WTC11 (cell line): ENCODE data around the gene OR2F1. TPM values are rescaled to one million over a fixed set of nuclear protein-coding genes. Genes with fewer than 3 reads are reported as not detected.

Experiments
- ATAC-seq: fragments of 200-7000 bp; cut with Tn5 transposase; 2 replicates; pipeline ENCODE4 v1.10.0; 2021; ENCODE audit warnings: mild to moderate bottlenecking, moderate library complexity
- CTCF ChIA-PET: fragments of 300-600 bp; sonication (Branson Sonifier 250); formaldehyde crosslinking; loops from one replicate; lab custom pipeline; 2021; ENCODE audit warnings: antibody characterized with exemption; lab: Charles Lee
- POLR2A ChIA-PET: fragments of 350-600 bp; sonication (Branson Sonifier 250); formaldehyde crosslinking; loops from one replicate; lab custom pipeline; 2021; ENCODE audit warnings: antibody characterized with exemption; lab: Charles Lee
- DNase-seq: peaks from one replicate; pipeline ENCODE4 v3.0.0; 2021; ENCODE audit warnings: low spot score
- H3K27ac Mint-ChIP-seq: 2 replicates; pipeline ENCODE4 v1.8.0; 2021; ENCODE audit warnings: mixed read lengths
- H3K27me3 Mint-ChIP-seq: 2 replicates; pipeline ENCODE4 v1.8.0; 2021; ENCODE audit warnings: low read depth, mild to moderate bottlenecking, moderate library complexity, mixed read lengths
- H3K36me3 Mint-ChIP-seq: 2 replicates; pipeline ENCODE4 v1.8.0; 2021; ENCODE audit warnings: mixed read lengths
- H3K4me1 Mint-ChIP-seq: 2 replicates; pipeline ENCODE4 v1.8.0; 2022; ENCODE audit warnings: mixed read lengths
- H3K4me3 Mint-ChIP-seq: 2 replicates; pipeline ENCODE4 v1.8.0; 2021; ENCODE audit warnings: mild to moderate bottlenecking, moderate library complexity, mixed read lengths
- H3K9me3 Mint-ChIP-seq: 2 replicates; pipeline ENCODE4 v1.8.0; 2021; ENCODE audit warnings: mixed read lengths
- AFF4 ChIP-seq: sonication (generic); formaldehyde crosslinking; IDR thresholded peaks from 2 replicates; pipeline ENCODE4 v1.8.1; 2023; ENCODE audit warnings: mild to moderate bottlenecking, missing genetic modification reagents, borderline replicate concordance
- ARID4B ChIP-seq: sonication (generic); formaldehyde crosslinking; IDR thresholded peaks from 2 replicates; pipeline ENCODE4 v1.8.0; 2023; ENCODE audit warnings: missing genetic modification reagents, mild to moderate bottlenecking, borderline replicate concordance
- CREM ChIP-seq: sonication (generic); formaldehyde crosslinking; IDR thresholded peaks from 2 replicates; pipeline ENCODE4 v1.8.1; 2022; ENCODE audit warnings: mild to moderate bottlenecking, missing genetic modification reagents, moderate library complexity
- CTCF ChIP-seq: fragments of 200-600 bp; IDR thresholded peaks from 2 replicates; pipeline ENCODE4 v1.8.0; 2022; ENCODE audit warnings: antibody characterized with exemption
- E2F1 ChIP-seq: sonication (generic); formaldehyde crosslinking; IDR thresholded peaks from 2 replicates; pipeline ENCODE4 v1.8.0; 2022; ENCODE audit warnings: mild to moderate bottlenecking, missing genetic modification reagents
- ESRRA ChIP-seq: sonication (generic); formaldehyde crosslinking; IDR thresholded peaks from 2 replicates; pipeline ENCODE4 v1.8.1; 2022; ENCODE audit warnings: mild to moderate bottlenecking, missing genetic modification reagents, borderline replicate concordance
- GRHL2 ChIP-seq: fragments of 250-450 bp; sonication (Bioruptor Pico); IDR thresholded peaks from 2 replicates; pipeline ENCODE4 v1.8.0; 2022; ENCODE audit warnings: mild to moderate bottlenecking, moderate library complexity; ENCODE audit not compliant: insufficient replicate concordance, severe bottlenecking
- HMGA2 ChIP-seq: fragments of 250-450 bp; sonication (Bioruptor Pico); IDR thresholded peaks from 2 replicates; pipeline ENCODE4 v1.4.0; 2021; ENCODE audit warnings: mild to moderate bottlenecking, moderate library complexity
- IRF2 ChIP-seq: sonication (generic); formaldehyde crosslinking; IDR thresholded peaks from 2 replicates; pipeline ENCODE4 v1.8.0; 2022; ENCODE audit warnings: low read depth, missing genetic modification reagents, borderline replicate concordance
- MYBL2 ChIP-seq: sonication (generic); formaldehyde crosslinking; IDR thresholded peaks from 2 replicates; pipeline ENCODE4 v1.8.1; 2023; ENCODE audit warnings: mild to moderate bottlenecking, moderate library complexity, missing genetic modification reagents
- NFATC4 ChIP-seq: fragments of 250-450 bp; sonication (Bioruptor Pico); IDR thresholded peaks from 2 replicates; pipeline ENCODE4 v1.9.0; 2021; ENCODE audit warnings: mild to moderate bottlenecking
- NR2C2 ChIP-seq: sonication (generic); formaldehyde crosslinking; IDR thresholded peaks from 2 replicates; pipeline ENCODE4 v1.8.0; 2022; ENCODE audit warnings: mild to moderate bottlenecking, missing genetic modification reagents
- SOX15 ChIP-seq: fragments of 250-450 bp; sonication (Bioruptor Pico); IDR thresholded peaks from 2 replicates; pipeline ENCODE4 v1.9.0; 2021; ENCODE audit warnings: mild to moderate bottlenecking
- STAT6 ChIP-seq: sonication (generic); formaldehyde crosslinking; conservative IDR thresholded peaks from 2 replicates; pipeline ENCODE4 v1.8.1; 2023; ENCODE audit warnings: mild to moderate bottlenecking, low read depth, missing genetic modification reagents, moderate library complexity
- TEAD4 ChIP-seq: sonication (generic); formaldehyde crosslinking; IDR thresholded peaks from 2 replicates; pipeline ENCODE4 v1.8.0; 2022; ENCODE audit warnings: mild to moderate bottlenecking, missing genetic modification reagents
- USF1 ChIP-seq: sonication (generic); formaldehyde crosslinking; IDR thresholded peaks from 2 replicates; pipeline ENCODE4 v1.8.0; 2022; ENCODE audit warnings: mild to moderate bottlenecking, missing genetic modification reagents
- ZNF138 ChIP-seq: sonication (generic); formaldehyde crosslinking; conservative IDR thresholded peaks from 2 replicates; pipeline ENCODE4 v1.8.1; 2022; ENCODE audit warnings: mild to moderate bottlenecking, moderate library complexity, missing genetic modification reagents
- ZNF263 ChIP-seq: sonication (generic); formaldehyde crosslinking; IDR thresholded peaks from 2 replicates; pipeline ENCODE4 v1.8.1; 2022; ENCODE audit warnings: low read depth, mild to moderate bottlenecking, moderate library complexity, missing genetic modification reagents
- ZNF423 ChIP-seq: fragments of 250-450 bp; sonication (Bioruptor Pico); IDR thresholded peaks from 2 replicates; pipeline ENCODE4 v2.1.2; 2022; ENCODE audit warnings: mild to moderate bottlenecking, moderate library complexity
- total RNA-seq: library from RNA; stranded (reverse); gene quantifications from 3 replicates; pipeline ENCODE4 v1.2.3, GENCODE V29; 2021

Gene OR2F1
- total RNA-seq, 1 experiment from 2014 or later: not detected

GRCh38 chr7:143905509-143905908 is 49.1 kb upstream of the OR2F1 start:
- CTCF ChIA-PET: interaction anchor here (2.1 to 5.2 kb wide), 2 partner anchors 13 to 222 kb away, joined by 7 to 52 read pairs; no protein-coding TSS in a partner anchor
- Mint-ChIP-seq H3K4me3 (peak overlapping the region; percentile 6; the same call in 1 of the 2 replicates), H3K4me1 (peaks cover 57% of the 10 kb centered on the region)

More at GRCh38 chr7:143905509-143905908, 49.1 kb upstream of the OR2F1 start:
- Mint-ChIP-seq H3K9me3 (peaks cover 5% of the 10 kb centered on the region; the same call in 1 of the 2 replicates), H3K27me3 (peaks cover 4% of the 10 kb centered on the region; the same call in 1 of the 2 replicates), H3K36me3 (no peaks in the 10 kb centered on the region), H3K27ac (no peak overlapping the region)
- TF ChIP-seq CREM (CRISPR knock-in tag): no peak
- TF ChIP-seq TEAD4 (CRISPR knock-in tag): no peak
- TF ChIP-seq ESRRA (CRISPR knock-in tag): no peak
- no peak for TF ChIP-seq HMGA2 (CRISPR knock-in tag)
- no peak for TF ChIP-seq STAT6 (CRISPR knock-in tag)
- TF ChIP-seq MYBL2 (CRISPR knock-in tag): no peak
- TF ChIP-seq USF1 (CRISPR knock-in tag): no peak
- TF ChIP-seq IRF2 (CRISPR knock-in tag): no peak
- TF ChIP-seq ZNF263 (CRISPR knock-in tag): no peak
- TF ChIP-seq NR2C2: no peak
- no peak for TF ChIP-seq E2F1 (CRISPR knock-in tag)
- TF ChIP-seq ZNF138 (CRISPR knock-in tag): no peak
- no peak for TF ChIP-seq ZNF423 (CRISPR knock-in tag)
- no peak for TF ChIP-seq ARID4B (CRISPR knock-in tag)
- TF ChIP-seq SOX15 (CRISPR knock-in tag): no peak
- TF ChIP-seq CTCF: no peak
- TF ChIP-seq GRHL2 (CRISPR knock-in tag): no peak
- TF ChIP-seq NFATC4: no peak
- no peak for TF ChIP-seq AFF4 (CRISPR knock-in tag)
- POLR2A ChIA-PET: no interaction called here
- ATAC-seq (no peak), DNase-seq (no peak)
